ENCODE data around the gene PCBP2.
"Not testable (repeated sequence)": the region's sequence is repeated elsewhere in the genome, so short reads cannot be mapped to it uniquely, and the experiment has no call there.

PCBP2 gene

DNA sequence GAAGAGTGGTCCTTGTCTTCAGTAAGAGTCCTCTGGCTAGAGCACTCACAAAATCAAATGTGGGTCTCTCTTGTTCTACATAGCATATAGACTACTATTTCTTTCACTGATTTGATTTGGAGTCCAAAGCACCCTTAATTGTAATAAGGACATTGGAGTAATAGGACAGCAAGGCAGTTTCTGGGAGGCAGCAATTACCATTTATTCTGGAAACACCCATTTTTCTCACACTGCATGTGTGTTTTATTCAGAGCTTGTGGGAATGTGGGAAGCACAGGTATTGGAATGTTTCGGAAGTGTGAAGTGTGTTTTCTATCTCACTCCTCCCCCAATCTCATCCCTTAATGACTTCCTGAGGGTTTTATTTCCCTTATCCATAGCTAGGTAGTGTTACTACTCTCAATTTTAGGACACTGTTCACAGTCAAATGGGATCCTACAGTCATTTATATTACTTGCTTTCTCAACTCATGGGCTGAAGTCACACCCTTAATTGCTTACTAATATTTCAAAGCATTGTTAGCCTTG, 20.2 kb downstream of the PCBP2 start:
- DNase-seq (ENCODE audit: low read depth) = no peak

DNA sequence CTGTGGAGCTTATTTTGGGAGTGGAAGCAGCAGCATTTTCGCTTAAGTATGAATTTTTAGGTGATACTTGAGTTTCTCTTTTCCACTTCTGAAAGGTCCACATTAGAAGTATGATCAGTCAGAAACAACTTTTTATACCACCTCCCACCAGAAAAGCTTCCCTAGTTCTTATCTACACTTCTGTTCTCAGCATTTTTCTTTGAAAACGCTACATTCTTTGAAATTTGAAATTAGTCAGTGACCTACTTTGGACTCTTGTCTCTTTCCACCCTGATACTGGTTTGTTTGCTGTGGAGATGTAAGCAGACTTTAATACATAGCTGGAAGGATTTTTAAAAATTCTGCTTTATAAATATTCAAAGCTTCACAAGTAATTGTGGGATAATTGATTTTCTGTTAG, 22.2 kb downstream of the PCBP2 start:
- DNase-seq (ENCODE audit: low read depth) = no peak

DNA sequence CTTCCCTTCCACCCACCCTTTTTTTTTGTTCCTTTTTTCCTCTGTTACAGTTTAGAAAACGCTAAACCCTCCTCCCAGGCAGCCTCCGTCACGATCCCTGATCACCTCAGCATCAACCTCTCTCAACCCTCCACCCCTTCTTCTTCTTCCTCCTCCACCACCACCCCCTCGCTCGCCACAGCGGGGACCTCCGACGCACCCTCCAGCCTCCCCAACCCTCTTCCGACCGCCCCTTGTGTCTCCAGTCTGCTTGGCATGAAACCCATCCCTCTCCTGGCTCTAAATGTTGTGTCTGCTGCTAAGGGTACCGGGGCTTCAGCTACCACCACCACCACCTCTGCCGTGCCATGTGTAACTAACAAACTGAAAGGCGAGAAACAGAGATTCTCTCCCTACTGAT, 22.9 kb downstream of the PCBP2 start:
- no peak for DNase-seq (ENCODE audit: low read depth)

DNA sequence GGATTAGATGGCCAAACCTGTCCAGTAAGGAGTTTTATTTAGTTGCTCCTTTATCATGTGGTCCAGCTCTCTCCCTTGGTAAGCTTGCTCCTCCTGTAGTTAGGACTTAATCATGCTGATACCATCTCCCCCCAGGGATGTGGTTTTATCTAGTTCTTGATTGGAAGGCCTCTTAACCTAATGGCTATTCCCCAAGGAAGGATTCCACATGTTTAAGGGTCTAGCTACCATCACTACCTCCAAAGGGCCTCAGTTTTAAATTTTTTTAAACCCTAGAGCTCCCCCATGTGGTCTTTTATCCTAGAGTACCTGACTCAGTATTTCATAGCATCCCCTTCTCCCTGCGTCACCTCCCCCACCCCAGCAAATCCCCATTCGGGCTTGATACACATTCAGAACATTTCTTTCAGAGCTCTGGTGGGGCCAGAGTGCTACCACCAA, 24.9 kb downstream of the PCBP2 start:
- no peak for DNase-seq (ENCODE audit: low read depth)

DNA sequence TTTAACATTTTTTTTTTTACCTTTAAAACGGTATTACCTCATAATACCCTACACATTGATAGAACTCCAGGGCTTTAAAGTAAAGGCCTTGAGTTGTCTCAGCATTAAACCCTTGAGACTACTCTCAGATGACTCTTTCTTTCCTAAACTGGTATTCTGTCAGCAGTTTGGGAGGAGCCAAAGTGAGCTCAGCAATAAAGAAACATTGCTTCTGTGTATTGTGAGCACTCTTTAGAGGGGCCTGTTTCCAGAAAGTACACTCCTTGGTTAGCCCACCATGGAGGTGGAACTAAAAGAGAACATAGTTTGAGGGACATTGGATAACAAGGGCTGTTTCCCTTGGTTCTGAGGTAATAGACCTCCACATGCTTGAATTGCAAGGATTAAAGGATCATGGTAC, 27.0 kb downstream of the PCBP2 start:
- DNase-seq (ENCODE audit: low read depth) = no peak

DNA sequence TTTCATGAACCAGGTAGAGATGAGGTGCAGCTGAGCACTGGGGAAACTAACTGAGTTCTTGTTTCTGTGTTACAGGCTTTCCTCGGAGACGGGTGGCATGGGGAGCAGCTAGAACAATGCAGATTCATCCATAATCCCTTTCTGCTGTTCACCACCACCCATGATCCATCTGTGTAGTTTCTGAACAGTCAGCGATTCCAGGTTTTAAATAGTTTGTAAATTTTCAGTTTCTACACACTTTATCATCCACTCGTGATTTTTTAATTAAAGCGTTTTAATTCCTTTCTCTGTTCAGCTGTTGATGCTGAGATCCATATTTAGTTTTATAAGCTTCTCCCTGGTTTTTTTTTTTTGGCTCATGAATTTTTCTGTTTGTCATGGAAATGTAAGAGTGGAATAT, 27.4 kb downstream of the PCBP2 start:
- DNase-seq (ENCODE audit: low read depth) = no peak

DNA sequence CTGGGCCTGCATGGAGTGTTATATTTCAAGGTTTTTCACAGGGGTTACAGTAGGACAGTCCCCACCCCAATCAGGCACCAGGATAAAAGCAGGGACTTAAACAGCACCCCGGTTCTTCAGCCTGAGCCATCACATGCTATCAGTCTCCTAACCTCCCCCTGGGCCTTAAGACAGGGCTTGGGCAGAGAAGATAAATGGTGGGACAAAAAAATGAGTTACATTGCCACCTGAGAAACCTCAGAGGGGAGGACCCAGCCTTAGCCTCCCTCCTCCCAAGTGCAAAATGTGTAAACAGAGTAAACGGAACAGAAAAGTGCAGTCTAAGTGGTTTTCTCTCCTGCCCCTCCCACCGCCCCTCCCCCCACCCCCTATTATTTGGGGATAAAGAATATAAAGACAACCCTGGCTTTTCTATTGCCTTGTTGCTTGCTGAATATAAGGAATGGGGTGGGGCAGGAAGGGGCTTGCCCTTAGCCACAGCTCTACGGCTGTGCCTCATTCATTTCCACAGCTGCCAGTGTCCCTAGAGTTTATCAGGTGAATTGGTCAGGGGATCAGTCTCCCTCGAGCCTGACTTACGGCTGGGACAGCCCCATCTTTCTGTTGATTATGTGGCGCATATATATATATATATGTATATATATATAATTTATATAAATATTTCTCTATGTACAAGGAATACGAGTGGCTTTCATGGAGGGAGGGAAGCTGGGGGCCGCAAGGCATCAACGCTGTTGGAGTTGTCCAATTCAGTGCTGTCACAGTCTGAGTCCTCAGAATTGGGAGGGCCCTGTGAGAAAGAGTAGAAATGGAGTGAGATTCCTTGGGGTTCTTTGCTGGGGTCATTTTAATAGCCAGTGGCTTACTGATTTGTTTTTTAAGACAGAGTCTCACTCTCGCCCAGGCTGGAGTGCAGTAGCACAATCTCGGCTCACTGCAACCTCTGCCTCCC, 28.9 kb downstream of the PCBP2 start:
- DNase-seq (ENCODE audit: low read depth) = no peak

DNA sequence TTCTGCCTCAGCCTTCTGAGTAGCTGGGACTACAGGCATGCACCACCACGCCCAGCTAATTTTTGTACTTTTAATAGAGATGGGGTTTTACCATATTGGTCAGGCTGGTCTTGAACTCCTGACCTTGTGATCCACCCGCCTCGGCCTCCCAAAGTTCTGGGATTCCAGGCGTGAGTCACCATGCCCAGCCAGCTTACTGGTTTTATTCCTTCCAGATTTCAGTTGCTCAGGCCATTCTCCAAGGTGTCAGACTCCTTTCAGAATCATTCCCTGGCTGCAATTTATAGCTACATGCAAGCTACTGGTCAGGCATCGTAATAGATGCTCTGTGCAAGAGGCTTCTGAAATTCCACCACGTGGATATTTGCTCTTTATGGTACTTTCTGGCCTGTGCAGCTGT, 29.6 kb downstream of the PCBP2 start:
- DNase-seq (ENCODE audit: low read depth) = not testable (repeated sequence)

DNA sequence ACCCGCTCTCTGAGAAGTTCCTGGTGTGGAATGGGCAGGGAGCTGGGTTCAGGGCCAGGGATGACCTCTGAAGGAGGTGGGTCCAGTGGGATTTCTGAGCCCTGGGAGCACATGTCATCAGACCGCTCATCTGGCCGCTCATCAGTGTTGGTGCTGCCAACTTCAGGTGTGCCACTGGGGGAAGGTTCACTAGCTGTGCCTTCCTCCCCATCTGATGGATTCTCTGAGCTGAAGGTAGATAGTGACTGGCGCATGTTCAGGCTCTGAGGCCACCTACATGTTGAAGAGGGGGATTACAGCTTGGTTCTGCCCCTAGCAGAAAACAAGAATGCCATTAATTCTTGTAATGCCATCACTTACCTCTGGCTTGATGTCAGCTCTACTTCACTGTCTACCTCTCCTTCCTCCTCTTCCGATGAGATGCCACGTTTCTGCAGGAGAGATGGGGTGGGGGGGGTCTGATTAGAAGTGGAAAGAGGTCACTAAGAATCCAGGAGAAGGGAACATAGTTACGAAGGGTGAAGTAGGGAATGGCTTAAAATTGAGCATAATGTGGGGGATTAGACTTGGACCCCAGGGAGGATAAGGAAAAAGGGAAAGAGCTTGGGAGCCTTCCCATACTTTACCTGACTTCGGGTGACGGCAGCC, 30.2 kb downstream of the PCBP2 start:
- DNase-seq (ENCODE audit: low read depth) = no peak

DNA sequence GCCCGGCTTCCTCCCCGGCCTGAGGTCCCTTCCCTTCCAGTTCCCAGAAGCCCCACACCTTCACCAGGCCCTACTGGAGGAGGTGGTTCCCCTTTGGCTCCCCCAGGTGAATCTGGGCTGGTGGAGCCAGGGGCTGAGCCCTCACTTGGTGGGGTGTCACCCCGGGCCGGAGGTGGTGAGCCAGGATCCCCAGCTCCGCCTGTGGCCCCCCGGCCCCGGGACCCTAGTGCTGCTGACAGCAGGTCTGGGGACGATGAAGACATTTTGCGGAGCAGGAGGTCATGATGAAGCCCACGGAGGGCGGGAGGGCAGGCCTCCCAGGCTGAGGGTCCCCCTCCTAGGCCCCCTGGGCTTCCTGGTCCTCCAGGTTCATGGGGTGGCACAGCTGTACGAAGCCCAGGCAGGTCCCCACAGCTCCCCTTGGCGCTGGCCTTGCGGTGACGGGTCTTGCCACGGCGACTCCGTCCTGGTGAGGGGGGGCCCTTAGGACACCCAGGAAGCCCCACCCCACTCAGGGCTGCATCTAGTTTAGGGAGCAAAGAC, 30.8 kb downstream of the PCBP2 start:
- no peak for DNase-seq (ENCODE audit: low read depth)

DNA sequence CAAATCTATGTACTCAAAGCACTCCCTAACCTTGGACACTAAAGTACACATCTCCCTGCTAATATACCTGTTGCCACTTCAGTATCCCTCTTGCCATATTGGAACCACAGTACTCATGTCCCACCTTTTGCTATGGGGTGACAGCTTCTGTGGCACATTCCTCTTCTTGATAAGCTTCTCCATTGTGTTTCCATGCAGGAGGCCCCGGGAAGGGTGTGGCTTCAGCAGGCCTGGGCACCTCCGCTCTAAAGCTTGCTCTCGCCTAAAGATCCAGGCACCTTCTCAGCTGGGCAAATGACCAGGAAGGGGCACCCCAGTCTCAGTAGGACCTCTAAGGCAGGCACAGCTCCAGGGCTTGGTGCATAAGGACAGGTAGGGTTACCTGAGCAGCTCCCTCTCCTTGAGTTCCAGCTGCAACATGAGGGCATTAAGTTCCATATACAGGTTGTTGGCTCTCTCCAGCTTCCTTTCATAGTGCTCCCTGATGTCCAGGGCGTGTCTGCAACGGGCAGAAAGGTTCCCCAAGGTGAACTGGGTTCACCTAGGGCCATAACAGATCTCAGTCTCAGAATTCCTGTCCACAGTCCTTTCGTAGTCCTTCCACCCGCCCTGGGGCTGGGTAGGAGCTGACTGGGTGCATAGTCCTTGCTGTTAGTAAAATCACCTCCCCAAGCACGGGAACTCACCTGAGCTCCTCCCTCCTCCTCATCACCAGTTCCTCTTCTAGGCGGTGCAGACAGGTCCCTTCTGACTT, 31.5 kb downstream of the PCBP2 start:
- DNase-seq (ENCODE audit: low read depth) = no peak

DNA sequence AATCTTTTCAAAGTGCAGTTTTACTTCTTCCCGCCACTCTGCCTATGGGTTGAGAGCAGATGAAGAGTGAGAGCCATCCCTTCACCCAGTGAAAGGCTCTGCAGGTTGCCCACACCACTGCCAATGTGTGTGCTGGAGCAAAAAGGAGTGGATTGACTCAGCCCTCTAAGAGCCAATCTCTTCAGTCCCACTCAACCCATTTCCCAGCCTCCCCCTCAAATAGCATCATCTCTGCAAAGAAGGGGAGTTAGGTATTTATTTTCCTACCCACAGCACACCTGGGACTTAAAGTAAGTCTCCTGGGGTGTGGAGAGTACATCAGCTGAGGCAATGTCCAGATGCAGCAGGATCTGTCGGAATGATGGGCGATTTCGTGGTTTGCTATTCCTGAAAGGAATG, 32.1 kb downstream of the PCBP2 start:
- DNase-seq (ENCODE audit: low read depth) = no peak

DNA sequence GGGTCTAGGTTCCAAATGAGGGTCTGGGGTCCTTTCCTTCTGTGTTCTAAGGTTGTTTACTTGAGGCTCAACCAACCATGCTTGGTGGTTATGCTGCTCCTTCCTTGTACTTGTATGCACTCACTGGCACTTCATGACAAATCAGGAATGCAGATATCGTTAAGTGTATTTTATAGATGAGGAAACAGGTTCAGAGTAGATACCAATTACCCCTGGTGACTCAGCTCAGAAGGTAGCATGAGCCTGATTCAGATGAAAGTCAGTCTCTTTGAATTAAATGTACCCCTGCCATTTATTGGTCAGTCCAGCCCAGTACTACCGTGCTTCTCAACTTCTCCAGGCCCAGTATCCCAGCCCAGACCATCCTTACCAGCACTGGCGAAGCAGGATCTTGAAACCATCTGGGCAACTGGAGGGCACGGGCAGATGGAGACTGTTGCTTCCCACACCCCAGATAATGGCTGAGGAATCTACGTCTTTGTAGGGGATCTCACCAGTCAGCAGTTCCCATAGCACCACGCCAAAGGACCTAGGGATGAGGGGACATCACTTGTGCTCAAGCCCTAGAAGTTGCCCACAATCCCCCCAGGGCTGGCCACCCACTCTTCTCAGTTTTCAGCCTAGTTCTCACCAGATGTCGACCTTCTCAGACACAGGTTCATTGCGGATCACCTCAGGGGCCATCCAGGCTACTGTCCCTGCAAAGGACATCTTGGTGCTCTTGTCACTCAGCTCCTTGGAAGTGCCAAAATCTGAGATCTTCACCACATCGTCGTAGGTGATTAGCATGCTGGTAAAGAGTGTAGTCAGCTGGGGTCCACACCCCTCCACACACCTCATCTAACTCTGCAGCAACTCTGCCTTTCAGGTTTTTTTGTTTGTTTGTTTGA, 33.0 kb downstream of the PCBP2 start:
- no peak for DNase-seq (ENCODE audit: low read depth)

DNA sequence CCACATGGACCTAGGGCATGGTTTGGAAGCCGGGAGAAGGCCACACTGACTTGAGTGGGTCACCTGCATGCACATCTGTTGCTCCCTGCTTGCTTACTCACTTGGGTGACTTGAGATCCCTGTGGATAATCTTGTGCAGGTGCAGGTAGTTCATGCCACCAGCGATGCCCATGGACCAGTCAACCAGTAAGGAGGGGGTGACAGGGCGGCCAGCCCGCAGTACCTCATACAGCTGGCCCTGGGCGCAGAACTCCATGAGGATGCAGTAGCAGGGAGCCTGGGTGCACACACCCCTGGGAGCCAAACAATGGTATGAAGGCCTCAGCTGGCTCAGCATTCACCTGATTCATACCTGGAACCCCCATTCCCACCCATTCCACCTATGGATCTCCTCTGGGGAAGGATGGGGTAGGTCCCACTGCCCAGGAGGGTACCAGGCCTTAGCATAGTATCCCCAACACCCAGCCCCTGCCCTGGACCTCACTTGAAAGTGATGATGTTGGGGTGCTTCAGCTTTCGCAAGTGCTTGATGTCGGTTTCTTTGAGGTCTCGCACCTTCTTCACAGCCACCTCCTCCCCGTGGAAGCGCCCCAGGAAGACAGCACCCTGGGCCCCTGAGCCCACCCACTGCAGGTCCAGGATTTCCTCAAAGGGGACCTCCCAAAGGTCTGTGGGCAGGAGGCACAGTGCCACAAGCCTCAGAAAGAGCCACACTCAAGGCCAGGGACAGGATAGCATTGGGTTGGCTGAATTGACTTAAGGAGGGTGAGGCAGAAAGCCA, 34.2 kb downstream of the PCBP2 start:
- DNase-seq (ENCODE audit: low read depth) = no peak

DNA sequence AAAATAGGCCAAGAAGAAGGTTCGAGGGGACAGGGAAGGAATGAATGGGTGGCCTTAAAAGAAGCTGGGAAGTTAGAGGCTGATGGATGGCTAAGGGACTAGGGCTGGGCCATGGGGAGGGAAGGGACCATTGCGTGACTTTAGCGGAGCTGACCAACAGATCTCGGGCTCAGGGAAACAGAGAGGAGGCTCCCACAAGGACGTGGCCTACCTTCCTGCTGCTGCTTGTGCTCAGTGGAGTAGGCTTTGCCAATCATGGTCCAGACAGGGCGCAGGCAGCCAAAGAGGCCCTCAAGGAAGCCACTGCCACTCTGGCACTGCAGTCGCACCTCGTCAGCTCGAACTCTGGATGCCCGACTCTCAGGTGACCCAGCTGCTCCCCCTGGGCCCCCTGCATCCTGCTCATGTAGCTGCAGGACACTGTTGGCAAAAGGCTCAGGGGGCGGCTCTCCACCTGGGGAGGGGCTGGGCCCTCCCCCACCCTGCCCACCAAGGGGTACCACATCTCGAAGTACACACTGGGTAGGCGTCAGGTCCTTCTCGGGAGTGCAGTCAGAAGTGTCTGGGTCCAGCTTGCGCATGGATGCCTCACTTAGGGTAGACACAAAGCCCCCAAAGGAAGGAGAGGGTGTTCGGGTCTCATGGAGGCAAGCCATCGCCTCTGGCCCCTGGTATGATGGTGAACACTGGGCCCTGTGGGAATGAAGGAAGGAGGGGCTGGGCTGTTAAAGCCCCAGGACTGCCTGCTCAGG, 35.0 kb downstream of the PCBP2 start:
- no peak for DNase-seq (ENCODE audit: low read depth)

DNA sequence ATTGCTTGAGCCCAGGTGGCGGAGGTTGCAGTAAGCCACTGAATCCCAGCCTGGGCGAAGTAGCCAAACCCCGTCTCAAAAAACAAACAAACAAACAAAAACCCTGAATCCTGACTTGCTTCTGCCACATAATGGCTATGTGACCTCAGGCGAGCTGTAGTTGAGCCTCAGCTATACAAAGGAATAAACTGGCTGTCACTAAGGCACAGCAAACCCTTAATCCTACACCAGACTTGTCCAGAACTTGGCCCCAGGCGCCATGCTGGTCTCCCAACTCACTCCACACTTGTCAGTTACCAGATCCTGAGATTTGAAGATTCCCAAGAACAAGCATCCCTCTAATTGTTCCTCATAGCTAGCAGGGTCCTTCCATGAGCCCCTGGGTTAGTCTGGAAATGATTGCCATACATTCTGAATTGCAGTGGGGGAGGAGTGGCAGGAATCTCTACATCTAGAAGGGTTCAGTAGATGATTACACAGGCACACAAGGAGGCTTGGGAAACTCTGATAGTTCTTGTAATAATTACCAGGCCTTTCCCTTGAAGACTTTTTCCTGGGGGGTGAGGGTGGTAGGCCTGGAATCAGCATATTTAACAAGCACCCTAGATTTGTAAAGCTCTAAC, 37.5 kb downstream of the PCBP2 start:
- no peak for DNase-seq (ENCODE audit: low read depth)

DNA sequence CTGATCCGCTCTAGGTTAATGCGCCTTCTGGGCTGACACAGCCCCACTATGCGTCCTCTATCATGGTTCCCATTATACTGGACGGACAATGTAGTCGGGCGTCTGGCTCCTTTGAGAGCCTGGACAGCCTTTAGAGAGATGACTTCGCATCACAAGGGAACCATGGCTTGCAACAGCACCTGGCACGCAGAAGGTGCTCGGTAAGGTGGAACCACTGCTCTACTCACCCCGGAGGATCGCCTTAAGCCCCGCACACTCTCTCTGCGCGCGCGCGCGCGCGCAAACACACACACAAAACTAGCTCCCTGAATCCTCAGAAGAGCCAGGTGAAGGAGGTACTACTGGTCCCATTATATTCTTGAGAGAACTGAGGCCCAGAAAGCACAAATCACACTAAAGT, 40.3 kb downstream of the PCBP2 start:
- DNase-seq (ENCODE audit: low read depth) = no peak

DNA sequence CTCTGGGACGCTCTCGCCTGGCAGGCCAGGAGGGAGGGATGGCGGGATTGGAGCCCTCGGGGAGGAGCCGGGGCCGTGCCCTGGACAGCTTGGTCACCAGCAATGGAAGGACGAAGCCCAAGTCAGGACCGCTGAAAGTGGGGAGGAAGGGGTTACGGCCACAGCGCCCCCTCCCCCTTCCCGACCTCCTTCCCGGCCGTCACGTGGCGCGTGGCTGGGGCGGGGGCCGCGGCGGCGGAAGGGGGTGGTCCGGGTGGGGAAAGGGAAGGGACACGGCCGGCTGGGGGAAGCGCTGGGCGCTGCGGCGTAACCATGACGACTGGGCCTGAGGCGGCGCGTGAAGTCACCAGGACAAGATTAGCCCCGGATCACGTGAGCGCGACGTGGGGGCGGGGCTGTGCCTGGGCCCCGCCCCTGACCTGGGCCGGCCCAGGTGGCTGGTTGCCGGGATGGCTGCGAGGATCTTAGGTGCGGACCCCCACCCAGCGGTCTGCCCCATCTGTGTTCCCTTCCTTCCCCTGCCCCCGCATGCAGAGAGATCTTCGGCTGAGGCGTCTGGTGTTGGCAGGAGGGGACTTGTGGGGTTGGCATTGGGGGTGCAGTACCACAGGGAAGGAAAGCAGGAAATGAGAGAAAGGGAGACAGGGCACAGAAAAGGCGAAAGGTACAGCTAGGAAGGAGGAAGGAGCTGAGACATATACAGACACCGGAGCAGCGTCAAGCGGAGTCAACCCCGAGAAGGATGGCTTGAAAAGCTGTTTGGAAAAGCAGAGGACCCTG, 41.1 kb downstream of the PCBP2 start:
- DNase-seq (ENCODE audit: low read depth) = peak; percentile 96
